Measurements from ENCODE around the gene DNAJC9. TPM values are rescaled to one million over a fixed set of nuclear protein-coding genes. Genes with fewer than 3 reads are reported as not detected.
"Not testable (repeated sequence)": the region's sequence is repeated elsewhere in the genome, so short reads cannot be mapped to it uniquely, and the experiment has no call there.

The DNAJC9 gene, protein sequence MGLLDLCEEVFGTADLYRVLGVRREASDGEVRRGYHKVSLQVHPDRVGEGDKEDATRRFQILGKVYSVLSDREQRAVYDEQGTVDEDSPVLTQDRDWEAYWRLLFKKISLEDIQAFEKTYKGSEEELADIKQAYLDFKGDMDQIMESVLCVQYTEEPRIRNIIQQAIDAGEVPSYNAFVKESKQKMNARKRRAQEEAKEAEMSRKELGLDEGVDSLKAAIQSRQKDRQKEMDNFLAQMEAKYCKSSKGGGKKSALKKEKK
- polyA plus RNA-seq (2012; ENCODE audit: insufficient read depth, insufficient read length), result 89.4 TPM

- peak; percentile 95 for DNase-seq (ENCODE audit: low read depth, low spot score)
- peak within 1 kb of the TSS; percentile 92 for H3K4me3 ChIP-seq (ENCODE audit: low read length)
Measured at GRCh38 chr10:73246646-73247508, at the start of gene DNAJC9. Gene DNAJC9, minus strand, starts transcription at chr10:73247255. Its CDS starts 66 bp downstream, at chr10:73247189.

- DNase-seq (ENCODE audit: low read depth, low spot score), result no peak
- no peak overlapping the region for H3K4me3 ChIP-seq (ENCODE audit: low read length)
Measured at GRCh38 chr10:73293461-73293860, 46.4 kb upstream of the DNAJC9 start.

DNA sequence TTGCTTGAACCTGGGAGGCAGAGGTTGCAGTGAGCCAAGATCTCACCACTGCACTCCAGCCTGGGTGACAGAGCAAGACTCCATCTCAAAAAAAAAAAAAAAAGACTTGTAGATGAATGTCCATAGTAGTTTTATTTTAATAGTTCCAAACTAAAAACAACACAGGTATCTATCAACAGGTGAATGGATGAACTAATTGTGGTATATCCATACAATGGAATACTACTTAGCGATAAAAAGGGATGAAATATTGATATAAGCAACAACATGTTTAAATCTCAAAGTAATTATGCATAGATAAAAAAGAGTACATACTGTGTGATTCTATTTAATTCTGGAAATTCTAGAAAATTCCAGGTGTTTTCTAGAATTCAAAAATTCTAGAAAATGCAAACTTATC is 42.9 kb upstream of the DNAJC9 start:
- DNase-seq (ENCODE audit: low read depth, low spot score), result no peak
- no peak overlapping the region for H3K4me3 ChIP-seq (ENCODE audit: low read length)

GRCh38 chr10:73287441-73287840 is 40.4 kb upstream of the DNAJC9 start:
- no peak overlapping the region for H3K4me3 ChIP-seq (ENCODE audit: low read length)
- DNase-seq (ENCODE audit: low read depth, low spot score), result no peak

GRCh38 chr10:73281097-73281496 is 34.0 kb upstream of the DNAJC9 start:
- H3K4me3 ChIP-seq (ENCODE audit: low read length), result no peak overlapping the region
- no peak for DNase-seq (ENCODE audit: low read depth, low spot score)

DNA sequence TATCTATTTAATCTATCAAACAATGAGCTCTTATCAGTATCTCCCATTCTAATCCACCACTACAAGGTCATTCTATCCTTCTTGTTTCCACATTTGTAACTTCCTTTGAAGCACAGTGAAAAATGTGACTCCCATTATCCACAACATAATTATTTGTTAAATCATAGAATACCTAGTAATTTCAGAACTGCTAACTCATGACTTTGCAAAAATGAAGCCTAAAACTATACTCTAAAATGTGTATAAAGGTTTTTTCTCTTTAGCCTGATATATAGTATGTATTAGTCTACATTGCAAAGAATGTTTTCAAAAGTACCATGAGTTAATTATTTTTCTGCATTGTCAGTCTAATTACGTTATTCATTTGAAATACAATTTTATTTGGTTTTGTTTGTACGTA is 17.4 kb upstream of the DNAJC9 start:
- DNase-seq (ENCODE audit: low read depth, low spot score), result no peak
- no peak overlapping the region for H3K4me3 ChIP-seq (ENCODE audit: low read length)

DNA sequence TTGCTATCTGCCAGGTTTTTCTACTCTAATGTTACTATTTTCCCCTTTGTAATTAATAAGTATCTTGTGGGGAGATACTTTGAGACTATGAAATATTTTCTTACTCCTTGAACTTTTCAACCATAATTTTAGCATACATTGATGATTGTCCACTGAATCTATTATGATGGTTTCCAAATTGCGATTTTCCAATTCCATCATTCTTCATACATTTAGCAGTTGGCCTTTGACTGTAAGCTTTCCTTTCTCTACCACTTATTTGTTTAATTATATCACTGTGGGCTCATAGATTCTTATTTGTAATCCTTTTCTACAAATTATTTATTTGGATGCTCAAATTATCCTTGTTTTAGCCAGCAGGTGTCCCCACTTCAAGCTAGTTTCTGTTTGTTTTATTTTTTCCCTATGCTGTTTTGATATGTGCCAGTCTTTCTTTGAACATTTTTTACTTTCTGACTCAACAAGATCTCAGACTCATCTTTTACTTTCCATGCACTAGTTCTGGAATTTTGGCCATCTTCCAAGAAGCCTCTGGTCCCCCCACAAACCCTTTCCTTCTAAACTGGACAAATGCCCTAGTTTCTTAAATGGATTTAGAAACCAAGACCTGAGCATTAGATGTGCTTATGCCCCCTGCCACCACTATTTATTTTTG is 16.8 kb upstream of the DNAJC9 start:
- no peak overlapping the region for H3K4me3 ChIP-seq (ENCODE audit: low read length)
- DNase-seq (ENCODE audit: low read depth, low spot score), result peak; percentile 23

GRCh38 chr10:73262880-73263555 is 16.0 kb upstream of the DNAJC9 start:
- H3K4me3 ChIP-seq (ENCODE audit: low read length), result no peak overlapping the region
- no peak for DNase-seq (ENCODE audit: low read depth, low spot score)

DNA sequence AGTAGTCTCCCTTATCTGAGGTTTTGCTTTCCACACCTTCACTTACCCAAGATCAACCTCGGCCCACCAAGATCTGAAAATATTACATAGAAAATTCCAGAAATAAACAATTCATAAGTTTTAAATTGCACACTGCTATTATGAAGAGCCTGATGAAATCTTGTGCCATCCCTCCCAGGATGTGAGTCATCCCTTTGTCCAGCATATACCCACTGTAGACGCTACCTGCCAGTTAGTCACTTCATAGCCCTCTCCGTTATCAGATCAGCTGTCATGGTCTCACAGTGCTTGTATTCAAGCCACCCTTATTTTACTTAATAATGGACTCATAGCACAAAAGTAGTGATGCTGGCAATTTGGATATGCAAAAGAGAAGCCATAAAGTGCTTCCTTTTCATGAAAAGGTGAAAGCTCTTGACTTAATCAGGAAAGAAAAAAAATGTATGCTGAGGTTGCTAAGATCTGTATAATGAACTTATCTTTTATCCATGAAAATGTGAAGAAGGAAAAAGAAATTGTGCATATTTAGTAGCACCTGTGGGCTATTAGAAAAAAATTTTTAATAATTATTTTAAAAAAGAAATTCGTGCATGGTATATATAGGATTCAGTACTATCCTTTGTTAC is 15.2 kb upstream of the DNAJC9 start:
- no peak overlapping the region for H3K4me3 ChIP-seq (ENCODE audit: low read length)
- DNase-seq (ENCODE audit: low read depth, low spot score), result no peak

DNA sequence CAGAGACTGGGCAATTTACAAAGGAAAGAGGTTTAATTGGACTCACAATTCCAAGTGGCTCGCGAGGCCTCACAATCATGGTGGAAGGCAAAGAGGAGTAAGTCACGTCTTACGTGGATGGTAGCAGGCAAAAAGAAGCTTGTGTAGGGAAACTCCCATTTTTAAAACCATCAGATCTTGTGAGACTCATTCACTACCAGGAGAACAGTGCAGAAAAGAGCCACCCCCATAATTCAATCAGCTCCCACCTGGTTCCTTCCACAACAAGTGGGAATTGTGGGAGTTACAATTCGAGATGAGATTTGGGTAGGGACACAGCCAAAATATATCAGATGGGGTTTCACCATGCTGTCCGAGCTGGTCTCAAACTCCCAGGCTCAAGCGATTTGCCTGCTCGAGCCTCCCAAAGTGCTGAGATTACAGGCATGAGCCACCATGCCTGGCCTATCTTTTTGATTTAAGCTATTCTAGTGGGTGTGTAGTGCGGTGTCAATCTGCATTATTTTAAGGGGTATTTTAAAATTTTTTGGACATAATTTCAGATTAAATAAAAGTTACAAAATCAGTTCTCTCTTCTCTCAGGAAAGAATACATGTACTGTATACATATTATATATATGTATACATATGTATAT is 14.4 kb upstream of the DNAJC9 start:
- no peak for DNase-seq (ENCODE audit: low read depth, low spot score)

DNA sequence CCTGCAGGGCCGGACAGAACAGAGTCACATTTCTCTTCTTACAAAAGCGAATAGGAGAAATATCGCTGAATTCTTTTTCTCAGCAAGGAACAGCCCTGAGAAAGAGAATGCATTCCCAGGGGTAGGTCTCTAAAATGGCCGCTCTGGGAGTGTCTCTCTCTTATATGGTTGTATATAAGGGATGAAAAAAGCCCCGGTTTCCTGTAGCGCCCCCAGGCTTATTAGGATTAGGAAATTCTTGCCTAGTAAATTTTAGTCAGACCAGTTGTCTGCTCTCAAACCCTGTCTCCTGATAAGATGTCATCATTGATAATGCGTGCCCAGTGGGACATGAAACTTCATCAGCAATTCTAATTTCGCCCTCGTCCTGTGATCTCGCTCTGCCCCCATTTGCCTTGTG is 11.6 kb upstream of the DNAJC9 start:
- H3K4me3 ChIP-seq (ENCODE audit: low read length); DNase-seq (ENCODE audit: low read depth, low spot score): not testable (repeated sequence)

More for the DNA sequence above, 14.4 kb upstream of the DNAJC9 start:
- no peak overlapping the region for H3K4me3 ChIP-seq (ENCODE audit: low read length)

GRCh38 chr10:73253225-73253555 is 6.1 kb upstream of the DNAJC9 start:
- DNase-seq (ENCODE audit: low read depth, low spot score), result no peak
- peak overlapping the region; percentile 100 for H3K4me3 ChIP-seq (ENCODE audit: low read length)

DNA sequence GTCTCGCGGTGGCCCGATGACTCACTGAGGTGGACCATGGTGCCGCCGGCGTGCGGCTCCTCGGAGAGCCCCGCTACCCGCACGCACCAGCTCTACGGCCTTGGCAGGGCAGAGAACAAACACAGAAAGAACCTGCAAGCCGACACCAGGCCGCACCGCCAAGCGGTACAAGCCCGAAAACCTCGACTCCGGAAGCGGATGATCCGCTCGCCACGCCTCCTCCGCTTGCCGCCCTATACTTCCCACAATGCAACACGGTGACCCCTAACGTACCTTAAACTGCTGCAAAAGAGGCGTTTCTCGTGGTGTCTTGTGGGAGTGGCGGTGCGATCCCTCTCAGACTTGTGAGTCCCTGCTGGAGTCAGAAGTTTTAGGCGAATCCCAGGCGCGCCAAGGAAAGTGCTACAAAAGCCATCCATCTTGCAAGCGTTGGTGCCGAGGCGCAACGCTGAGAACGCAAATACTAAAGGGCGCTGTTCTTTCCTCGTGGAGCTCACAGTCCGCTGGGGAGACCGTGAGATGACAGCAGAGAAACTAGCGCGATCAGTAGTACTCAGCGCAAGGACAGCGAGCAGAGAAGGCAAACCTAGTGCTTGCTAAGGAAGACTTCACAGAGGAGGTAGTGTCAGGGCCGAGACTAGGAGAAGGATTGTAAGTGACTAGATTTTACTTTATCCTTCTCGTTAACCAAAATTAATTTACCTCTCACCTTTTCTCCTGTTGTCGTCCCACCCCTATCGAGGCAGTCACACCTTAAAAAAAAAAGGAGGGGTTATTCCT is 5.6 kb upstream of the DNAJC9 start, which contains the start of gene MRPS16:
TSS of gene MRPS16 (minus strand) at position 200 of the 780 bp plus-strand sequence. CDS start at position 38, 162 bp downstream.
- DNase-seq (ENCODE audit: low read depth, low spot score), result peak; percentile 96
- peak within 1 kb of the TSS; percentile 100 for H3K4me3 ChIP-seq (ENCODE audit: low read length)

DNA sequence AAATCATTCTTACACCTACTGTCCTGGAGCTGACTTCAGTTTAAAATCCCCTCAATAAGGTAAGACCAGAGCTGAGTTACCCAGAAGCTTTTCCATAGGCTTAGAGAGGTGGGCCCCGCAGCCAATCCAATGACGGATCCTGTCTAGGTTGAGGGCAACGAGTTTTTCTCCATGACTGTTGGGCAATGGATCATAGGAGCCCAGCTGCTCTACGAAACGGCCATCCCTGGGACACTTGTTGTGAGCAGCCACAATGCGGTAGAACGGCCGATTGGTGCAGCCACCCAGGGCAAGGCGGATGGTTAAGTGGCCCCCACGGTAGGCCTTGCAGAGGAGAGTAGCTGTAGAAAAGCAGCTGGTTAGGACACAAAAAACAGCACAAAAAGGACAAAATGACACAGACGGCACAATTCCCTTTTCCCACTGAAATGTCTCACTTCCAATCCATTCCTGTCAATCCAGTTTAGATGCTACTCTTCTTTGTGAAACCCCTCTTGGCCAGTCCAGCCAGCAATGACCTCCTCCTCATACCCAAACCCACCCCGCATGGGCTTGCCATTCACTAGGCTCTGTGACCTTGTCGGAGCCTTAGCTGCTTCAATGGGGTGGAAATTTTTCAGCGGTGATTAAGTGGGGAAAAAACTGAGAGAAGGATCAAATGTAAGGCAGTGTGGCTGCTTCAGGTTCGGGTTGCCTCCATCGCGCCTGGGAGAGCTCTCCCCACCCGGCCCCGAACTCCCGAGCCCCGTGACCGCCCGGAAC is 4.8 kb upstream of the DNAJC9 start:
- DNase-seq (ENCODE audit: low read depth, low spot score), result no peak
- peak overlapping the region; percentile 100 for H3K4me3 ChIP-seq (ENCODE audit: low read length)

DNA sequence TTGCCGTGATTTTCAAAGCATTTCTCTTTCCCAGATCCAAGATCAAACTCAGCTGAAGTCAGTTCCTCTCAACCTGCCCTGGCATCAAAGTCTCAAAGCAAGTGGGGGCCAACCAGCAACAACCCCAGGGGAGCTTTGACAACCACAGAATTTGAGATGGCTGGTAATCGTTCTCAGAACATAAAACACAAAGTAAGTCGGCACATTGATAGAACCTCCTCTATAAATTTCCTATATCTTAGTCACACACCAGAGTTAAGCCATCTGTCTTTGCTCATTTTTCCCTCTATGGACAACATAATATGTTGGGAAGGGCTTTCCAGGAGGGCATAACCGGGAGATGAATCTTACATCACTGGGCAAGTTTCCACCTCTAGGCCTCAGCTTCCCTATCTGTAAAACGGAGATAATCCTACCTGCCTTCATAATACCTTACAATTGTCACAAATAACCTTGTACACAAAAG is 1.2 kb upstream of the DNAJC9 start:
- no peak overlapping the region for H3K4me3 ChIP-seq (ENCODE audit: low read length)
- no peak for DNase-seq (ENCODE audit: low read depth, low spot score)

- DNase-seq (ENCODE audit: low read depth, low spot score), result no peak
- peak overlapping the region; percentile 92 for H3K4me3 ChIP-seq (ENCODE audit: low read length)
Measured at GRCh38 chr10:73247509-73248258, 629 bp upstream of the DNAJC9 start.
